Mucosa of rectum (tissue), 2 donors: Measurements from ENCODE around the gene PACSIN2.

Experiments used
- H3K27ac ChIP-seq, 2 donors: one replicate each; pipeline ENCODE4 v1.7.0; 2013; ENCODE audit warnings: inconsistent platforms in 2 of 2, low read depth in 2 of 2, low read length in 2 of 2
- H3K27me3 ChIP-seq, 2 donors: one replicate each; pipeline ENCODE4 v1.7.0; 2013; ENCODE audit warnings: low read length in 2 of 2; ENCODE audit not compliant: control insufficient read depth in 2 of 2, insufficient read depth in 2 of 2
- H3K36me3 ChIP-seq, 2 donors: one replicate each; pipeline ENCODE4 v1.7.0; 2013; ENCODE audit warnings: low read length in 2 of 2; ENCODE audit not compliant: control insufficient read depth in 2 of 2, insufficient read depth in 2 of 2
- H3K4me1 ChIP-seq, 2 donors: one replicate each; pipeline ENCODE4 v1.7.0; 2013; ENCODE audit warnings: low read length in 2 of 2, mild to moderate bottlenecking in 1 of 2; ENCODE audit not compliant: control insufficient read depth in 2 of 2, insufficient read depth in 2 of 2
- H3K4me3 ChIP-seq, 2 donors: one replicate each; pipeline ENCODE4 v1.7.0; 2013; ENCODE audit warnings: low read length in 2 of 2
- H3K9ac ChIP-seq, 2 donors: one replicate each; pipeline ENCODE4 v1.7.0; 2013; ENCODE audit warnings: low read length in 2 of 2, low read depth in 1 of 2, mild to moderate bottlenecking in 1 of 2
- H3K9me3 ChIP-seq, 2 donors: one replicate each; pipeline ENCODE4 v1.7.0; 2013; ENCODE audit warnings: low read length in 2 of 2; ENCODE audit not compliant: control insufficient read depth in 2 of 2
- donor health status: healthy.
- donor health status: Normal muscosa, but diverticular disease.

PACSIN2 gene

GRCh38 chr22:42994276-42994916 lies 20.6 kb downstream of the PACSIN2 start:
- Histone ChIP-seq H3K4me1 (peaks cover 45 to 71% of the 10 kb centered on the region in 2 donors), H3K27ac (peak overlapping the region; percentile 96 to 99), H3K9ac (peak overlapping the region; percentile 66 to 86), H3K27me3 (no peaks in the 10 kb centered on the region), H3K36me3 (no peaks in the 10 kb centered on the region), H3K9me3 (no peaks in the 10 kb centered on the region), H3K4me3 (peak overlapping the region; percentile 51 to 62)

DNA sequence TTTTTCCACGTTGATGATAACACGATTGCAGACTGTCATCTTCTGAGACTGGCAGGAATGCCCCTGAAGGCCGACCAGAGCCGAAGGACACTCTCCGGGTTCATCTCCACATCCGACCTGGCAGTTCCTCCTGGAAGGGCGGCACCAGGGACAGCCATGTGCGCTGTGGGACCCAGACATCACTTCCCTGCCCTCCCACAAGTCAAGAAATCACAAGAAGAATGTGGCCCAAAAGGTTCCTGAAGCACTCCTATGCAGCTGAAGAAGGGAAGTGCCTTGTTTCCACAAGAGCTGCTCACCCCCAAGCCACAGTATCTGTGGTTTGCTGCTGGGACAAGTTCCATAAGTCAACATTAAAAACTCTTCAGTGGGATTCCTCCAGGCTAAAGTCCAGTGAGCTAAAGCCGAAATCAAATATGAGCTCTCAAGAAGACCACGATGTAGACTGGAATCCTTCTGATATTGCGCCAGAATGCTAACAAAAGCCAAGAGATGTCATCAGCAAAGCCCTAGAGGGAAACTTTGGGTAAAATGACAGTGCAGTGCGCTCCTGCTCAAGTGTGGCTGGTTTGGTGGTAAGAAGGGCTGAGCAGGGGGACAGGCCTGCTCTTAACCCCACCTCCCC lies 21.2 kb downstream of the PACSIN2 start:
- Histone ChIP-seq H3K4me3 (peak overlapping the region; percentile 51 to 62), H3K36me3 (no peaks in the 10 kb centered on the region), H3K27me3 (no peaks in the 10 kb centered on the region), H3K9ac (peak overlapping the region; percentile 66 to 86), H3K4me1 (peaks cover 45 to 71% of the 10 kb centered on the region in 2 donors), H3K9me3 (no peaks in the 10 kb centered on the region), H3K27ac (peak overlapping the region; percentile 96 to 99)

- Histone ChIP-seq H3K9ac (no peak overlapping the region), H3K36me3 (no peaks in the 10 kb centered on the region), H3K27ac (peak overlapping the region; percentile 26 to 96), H3K9me3 (no peaks in the 10 kb centered on the region), H3K27me3 (no peaks in the 10 kb centered on the region), H3K4me1 (peaks cover 45 to 69% of the 10 kb centered on the region in 2 donors), H3K4me3 (no peak overlapping the region)
These were observed 22.0 kb downstream of the PACSIN2 start for GRCh38 chr22:42992886-42993479.

- H3K9me3 ChIP-seq, result no peaks in the 10 kb centered on the region
- peaks cover 44 to 63% of the 10 kb centered on the region in 2 donors for H3K4me1 ChIP-seq
- no peaks in the 10 kb centered on the region for H3K36me3 ChIP-seq
- no peaks in the 10 kb centered on the region for H3K27me3 ChIP-seq
- H3K27ac ChIP-seq, result peak overlapping the region in 1 of 2 donors; percentile 90
- H3K9ac ChIP-seq, result no peak overlapping the region
- no peak overlapping the region for H3K4me3 ChIP-seq
These were observed 22.9 kb downstream of the PACSIN2 start for GRCh38 chr22:42992092-42992491.

GRCh38 chr22:42991010-42991651 lies 23.8 kb downstream of the PACSIN2 start:
- Histone ChIP-seq H3K9me3 (no peaks in the 10 kb centered on the region), H3K4me3 (peak overlapping the region in 1 of 2 donors; percentile 17), H3K27ac (peak overlapping the region; percentile 79 to 90), H3K4me1 (peaks cover 38 to 55% of the 10 kb centered on the region in 2 donors), H3K36me3 (no peaks in the 10 kb centered on the region), H3K27me3 (no peaks in the 10 kb centered on the region), H3K9ac (peak overlapping the region in 1 of 2 donors; percentile 66)

DNA sequence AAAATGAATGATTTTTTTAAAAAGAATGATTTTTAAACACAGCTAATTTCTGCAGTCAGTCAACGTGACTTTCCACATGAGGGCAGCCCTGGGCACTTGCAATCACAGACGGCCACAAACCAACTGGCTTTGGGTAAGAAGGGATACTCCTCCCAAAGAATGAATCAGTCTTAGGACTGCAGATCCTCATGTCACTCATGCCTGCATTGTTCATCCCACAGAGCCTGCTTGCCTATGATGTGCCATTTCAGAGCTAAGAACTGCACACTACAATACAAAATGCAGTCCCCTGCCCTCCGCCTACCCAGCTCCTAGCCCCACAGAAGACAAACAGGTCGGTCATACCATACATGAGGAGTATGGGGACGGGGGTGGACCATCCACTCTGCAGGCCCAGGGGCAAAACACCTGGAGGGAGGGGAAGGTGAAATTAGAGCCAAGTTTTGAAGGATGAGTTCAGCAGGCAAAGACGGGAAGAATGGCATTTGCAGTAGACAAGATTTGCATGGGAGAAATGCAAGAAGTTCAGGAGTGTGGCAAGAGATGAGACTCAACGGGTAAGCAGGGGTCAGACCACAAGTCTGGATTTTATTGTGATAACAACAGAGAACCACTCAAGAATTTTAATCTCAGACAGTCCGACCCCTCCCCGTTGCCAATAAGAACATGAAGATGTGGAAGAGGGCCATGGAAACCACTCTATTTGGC lies 24.7 kb downstream of the PACSIN2 start:
- H3K36me3 ChIP-seq, result no peaks in the 10 kb centered on the region
- peak overlapping the region; percentile 79 to 90 for H3K27ac ChIP-seq
- H3K9ac ChIP-seq, result peak overlapping the region in 1 of 2 donors; percentile 66
- no peaks in the 10 kb centered on the region for H3K27me3 ChIP-seq
- no peaks in the 10 kb centered on the region for H3K9me3 ChIP-seq
- no peak overlapping the region for H3K4me3 ChIP-seq
- H3K4me1 ChIP-seq, result peaks cover 34 to 56% of the 10 kb centered on the region in 2 donors

GRCh38 chr22:42986115-42986514 lies 28.8 kb downstream of the PACSIN2 start:
- no peaks in the 10 kb centered on the region for H3K9me3 ChIP-seq
- H3K27ac ChIP-seq, result no peak overlapping the region
- H3K4me3 ChIP-seq, result no peak overlapping the region
- H3K36me3 ChIP-seq, result no peaks in the 10 kb centered on the region
- no peaks in the 10 kb centered on the region for H3K27me3 ChIP-seq
- peaks cover 17 to 35% of the 10 kb centered on the region in 2 donors for H3K4me1 ChIP-seq
- H3K9ac ChIP-seq, result no peak overlapping the region

GRCh38 chr22:42985531-42985905 lies 29.4 kb downstream of the PACSIN2 start:
- Histone ChIP-seq H3K4me1 (peaks cover 11 to 29% of the 10 kb centered on the region in 2 donors), H3K27ac (peak overlapping the region; percentile 23 to 45), H3K9me3 (no peaks in the 10 kb centered on the region), H3K9ac (no peak overlapping the region), H3K36me3 (no peaks in the 10 kb centered on the region), H3K4me3 (no peak overlapping the region), H3K27me3 (no peaks in the 10 kb centered on the region)

DNA sequence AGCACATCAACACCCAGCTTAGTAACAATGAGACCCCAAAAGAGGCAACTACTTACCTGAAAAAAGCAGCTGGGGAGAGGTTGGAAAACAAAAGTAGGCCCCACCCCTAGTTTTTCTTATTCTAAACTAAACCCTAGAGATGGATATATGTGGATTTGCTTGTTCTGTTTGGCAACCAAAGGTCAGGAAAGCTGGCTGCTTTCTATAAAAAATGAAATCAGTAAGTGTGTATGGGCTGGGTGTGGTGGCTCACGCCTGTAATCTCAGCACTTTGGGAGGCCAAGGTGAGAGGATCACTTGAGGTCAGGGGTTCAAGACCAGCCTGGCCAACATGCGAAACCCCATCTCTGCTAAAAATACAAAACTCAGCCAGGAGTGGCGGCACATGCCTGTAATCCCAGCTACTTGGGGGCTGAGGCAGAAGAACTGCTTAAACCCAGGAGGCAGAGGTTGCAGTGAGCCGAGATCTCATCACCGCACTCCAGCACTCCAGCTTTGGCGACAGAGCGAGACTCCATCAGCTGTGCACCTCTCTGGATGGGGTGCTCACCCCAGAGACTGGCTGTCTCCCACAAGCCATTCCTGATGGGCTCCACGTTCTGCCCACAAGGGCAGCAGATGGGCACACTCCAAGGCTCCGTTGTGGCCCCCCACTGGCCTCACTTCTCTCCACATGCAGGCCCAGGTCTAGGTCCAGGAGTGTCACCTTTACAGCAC lies 30.0 kb downstream of the PACSIN2 start:
- Histone ChIP-seq H3K27ac (peak overlapping the region; percentile 23 to 45), H3K4me3 (no peak overlapping the region), H3K36me3 (no peaks in the 10 kb centered on the region), H3K4me1 (peaks cover 7 to 25% of the 10 kb centered on the region in 2 donors), H3K9me3 (no peaks in the 10 kb centered on the region), H3K27me3 (no peaks in the 10 kb centered on the region), H3K9ac (no peak overlapping the region)
